ENCODE results near the gene PIP5KL1.

DNA sequence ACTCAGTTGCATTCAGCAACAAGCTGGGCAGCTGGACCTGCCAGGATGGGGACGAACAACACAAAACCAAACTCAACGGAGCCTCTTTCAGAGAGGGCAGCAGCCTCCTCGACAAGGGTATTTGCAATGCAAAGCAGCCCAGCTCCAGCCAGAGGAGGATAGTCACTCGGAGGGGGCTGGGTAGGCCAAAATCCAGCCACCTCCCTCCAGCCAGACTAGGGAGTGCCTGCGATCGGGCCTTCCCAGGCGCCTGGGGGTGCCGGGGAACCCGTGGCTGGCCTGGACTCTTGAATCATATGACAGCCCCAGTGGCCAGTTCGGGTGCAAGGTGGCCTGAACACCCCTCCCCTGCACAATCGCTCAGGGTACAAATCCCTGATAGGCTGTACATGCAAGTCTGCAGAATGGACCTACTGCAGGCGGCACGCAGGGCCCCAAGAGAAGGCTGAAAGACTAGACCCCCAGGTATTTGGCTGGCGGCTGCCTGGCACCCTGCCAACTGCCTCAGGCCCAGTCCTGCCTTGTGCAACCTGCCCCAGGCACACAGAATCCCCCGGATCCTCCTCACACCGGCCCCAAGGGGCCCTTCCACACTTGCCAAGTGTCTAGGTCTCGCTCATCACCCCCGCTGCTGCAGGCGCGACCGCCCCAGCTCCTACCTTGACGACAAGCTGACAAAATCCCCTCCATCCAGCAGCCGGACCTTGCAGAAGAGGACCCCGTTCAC is 48.9 kb upstream of the PIP5KL1 start:
- TF ChIP-seq EZH2 (IDR thresholded peaks at IDR 0.05) (no peak), POLR2AphosphoS5 (IDR thresholded peaks at IDR 0.05; ENCODE audit: borderline replicate concordance, low read depth, low read length) (no peak)

All from SK-N-MC (cell line).